ENCODE results near the gene IFI6. TPM values are rescaled to one million over a fixed set of nuclear protein-coding genes. Genes with fewer than 3 reads are reported as not detected.
A peak's percentile ranks its signal among the peaks of the same experiment; 100 is the strongest.

The IFI6 gene
- polyA plus RNA-seq, 3 donors: 69.9 to 276 (median 276) TPM

- Mint-ChIP-seq H3K27ac (no peak overlapping the region), H3K4me3 (no peak overlapping the region), H3K36me3 (peaks cover 2 to 4% of the 10 kb centered on the region in 2 donors), H3K27me3 (ENCODE audit: low read depth in 3 of 3) (peaks cover 0 to 2% (median 2%) of the 10 kb centered on the region in 3 donors), H3K4me1 (peaks cover 49% of the 10 kb centered on the region), H3K9me3 (peaks cover 0 to 2% (median 0%) of the 10 kb centered on the region in 7 donors)
- Histone ChIP-seq H3K27me3 (ENCODE audit: control insufficient read depth in 2 of 2, insufficient read depth in 2 of 2, low read length in 2 of 2) (no peaks in the 10 kb centered on the region), H3K27ac (ENCODE audit: low read depth in 1 of 2, low read length in 2 of 2) (no peak overlapping the region), H3K4me3 (replicated peaks in 1 of 3; ENCODE audit: low read depth in 2 of 3, low read length in 3 of 3) (no peak overlapping the region), H3K9me3 (replicated peaks in 1 of 2; ENCODE audit: control insufficient read depth in 1 of 2, insufficient read depth in 1 of 2, low read length in 2 of 2) (no peaks in the 10 kb centered on the region), H3K4me2 (replicated peaks; ENCODE audit: extremely low read depth, low read length, poor library complexity, severe bottlenecking) (no peak overlapping the region), H3K79me2 (ENCODE audit: insufficient read depth, low read length) (peaks cover 24% of the 10 kb centered on the region), H3K9ac (ENCODE audit: insufficient read depth, low read length, poor library complexity, severe bottlenecking) (no peak overlapping the region), H3K36me3 (replicated peaks in 1 of 2; ENCODE audit: control insufficient read depth in 1 of 2, insufficient read depth in 2 of 2, low read length in 2 of 2) (no peaks in the 10 kb centered on the region), H2AFZ (ENCODE audit: insufficient read depth, low read depth, low read length, poor library complexity, severe bottlenecking) (no peak overlapping the region), H3K4me1 (ENCODE audit: control insufficient read depth in 1 of 2, insufficient read depth in 2 of 2, low read length in 2 of 2) (peaks cover 50 to 55% of the 10 kb centered on the region in 2 donors), H4K20me1 (ENCODE audit: insufficient read depth, low read length) (peaks cover 8% of the 10 kb centered on the region)
- DNase-seq: no peak
- no peak for TF ChIP-seq CTCF (IDR thresholded peaks at IDR 0.05)
- intact Hi-C loops (cut with micrococcal nuclease): no loop called here
- no CpG with 5 or more reads among the region's 2 CpGs for WGBS (ENCODE audit: insufficient coverage)
Observed at GRCh38 chr1:27638805-27639204, 33.2 kb downstream of the IFI6 start.

- 90% methylated on average over 3 of the region's 5 CpGs for WGBS (ENCODE audit: insufficient coverage)
- no peak overlapping the region for H3K4me2 ChIP-seq (replicated peaks; ENCODE audit: extremely low read depth, low read length, poor library complexity, severe bottlenecking)
- no peaks in the 10 kb centered on the region for H3K9me3 ChIP-seq (replicated peaks in 1 of 2; ENCODE audit: control insufficient read depth in 1 of 2, insufficient read depth in 1 of 2, low read length in 2 of 2)
- no peak for DNase-seq
- Mint-ChIP-seq H3K4me3 (no peak overlapping the region), H3K36me3 (peaks cover 7 to 10% of the 10 kb centered on the region in 2 donors), H3K27ac (peak overlapping the region in 5 of 7 donors; percentile 70 to 99 (median 98)), H3K4me1 (peaks cover 46% of the 10 kb centered on the region), H3K9me3 (peaks cover 0 to 2% (median 0%) of the 10 kb centered on the region in 7 donors), H3K27me3 (ENCODE audit: low read depth in 3 of 3) (peaks cover 0 to 2% (median 2%) of the 10 kb centered on the region in 3 donors)
- peaks cover 0 to 6% of the 10 kb centered on the region in 2 donors for H3K36me3 ChIP-seq (replicated peaks in 1 of 2; ENCODE audit: control insufficient read depth in 1 of 2, insufficient read depth in 2 of 2, low read length in 2 of 2)
- no peak overlapping the region for H3K4me3 ChIP-seq (replicated peaks in 1 of 3; ENCODE audit: low read depth in 2 of 3, low read length in 3 of 3)
- H3K4me1 ChIP-seq (ENCODE audit: control insufficient read depth in 1 of 2, insufficient read depth in 2 of 2, low read length in 2 of 2): peaks cover 48 to 55% of the 10 kb centered on the region in 2 donors
- H3K27me3 ChIP-seq (ENCODE audit: control insufficient read depth in 2 of 2, insufficient read depth in 2 of 2, low read length in 2 of 2): no peaks in the 10 kb centered on the region
- intact Hi-C loops (cut with micrococcal nuclease): no loop called here
- no peak for TF ChIP-seq CTCF (IDR thresholded peaks at IDR 0.05)
- no peak overlapping the region for H3K9ac ChIP-seq (ENCODE audit: insufficient read depth, low read length, poor library complexity, severe bottlenecking)
- peaks cover 14% of the 10 kb centered on the region for H4K20me1 ChIP-seq (ENCODE audit: insufficient read depth, low read length)
- H3K79me2 ChIP-seq (ENCODE audit: insufficient read depth, low read length): peaks cover 31% of the 10 kb centered on the region
- peak overlapping the region in 1 of 2 donors; percentile 98 for H3K27ac ChIP-seq (ENCODE audit: low read depth in 1 of 2, low read length in 2 of 2)
- no peak overlapping the region for H2AFZ ChIP-seq (ENCODE audit: insufficient read depth, low read depth, low read length, poor library complexity, severe bottlenecking)
Observed at GRCh38 chr1:27638047-27638734, 33.8 kb downstream of the IFI6 start.

Measured in CD14-positive monocyte (primary cell).